NCI-H226 (cell line): ENCODE measurements around the gene TRIM47.
A peak's percentile ranks its signal among the peaks of the same experiment; 100 is the strongest.
"Not testable (repeated sequence)": the region's sequence is repeated elsewhere in the genome, so short reads cannot be mapped to it uniquely, and the experiment has no call there.

Experiments used
- DNase-seq: peaks from one replicate; pipeline ENCODE4 v3.0.0-alpha.2; 2015

Gene TRIM47

GRCh38 chr17:75891022-75891604, 12.7 kb upstream of the TRIM47 start:
- no peak for DNase-seq

DNA sequence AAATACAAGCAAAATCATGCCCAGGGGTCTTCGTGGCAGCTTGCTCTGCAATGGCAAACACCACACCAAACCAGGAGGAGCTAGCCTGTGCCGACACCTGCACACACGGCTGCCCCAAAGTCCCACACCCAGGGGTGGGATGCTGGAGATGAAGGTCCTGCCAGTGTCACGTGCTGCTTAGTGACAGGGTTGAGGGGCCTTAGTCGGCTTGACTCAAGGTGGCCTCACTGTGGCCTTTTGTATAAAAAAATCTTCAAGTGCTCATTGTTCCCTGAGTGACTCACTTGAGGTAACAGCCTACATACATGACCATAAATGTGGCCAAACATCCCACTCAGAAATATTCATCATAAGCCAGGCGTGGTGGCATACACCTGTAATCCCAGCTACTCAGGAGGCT, 11.1 kb upstream of the TRIM47 start:
- DNase-seq = no peak

- no peak for DNase-seq
Observed at GRCh38 chr17:75888484-75888883, 10.1 kb upstream of the TRIM47 start.

- not testable (repeated sequence) for DNase-seq
Observed at GRCh38 chr17:75885860-75886259, 7.5 kb upstream of the TRIM47 start.

- no peak for DNase-seq
Observed at GRCh38 chr17:75885431-75885830, 7.0 kb upstream of the TRIM47 start.

DNA sequence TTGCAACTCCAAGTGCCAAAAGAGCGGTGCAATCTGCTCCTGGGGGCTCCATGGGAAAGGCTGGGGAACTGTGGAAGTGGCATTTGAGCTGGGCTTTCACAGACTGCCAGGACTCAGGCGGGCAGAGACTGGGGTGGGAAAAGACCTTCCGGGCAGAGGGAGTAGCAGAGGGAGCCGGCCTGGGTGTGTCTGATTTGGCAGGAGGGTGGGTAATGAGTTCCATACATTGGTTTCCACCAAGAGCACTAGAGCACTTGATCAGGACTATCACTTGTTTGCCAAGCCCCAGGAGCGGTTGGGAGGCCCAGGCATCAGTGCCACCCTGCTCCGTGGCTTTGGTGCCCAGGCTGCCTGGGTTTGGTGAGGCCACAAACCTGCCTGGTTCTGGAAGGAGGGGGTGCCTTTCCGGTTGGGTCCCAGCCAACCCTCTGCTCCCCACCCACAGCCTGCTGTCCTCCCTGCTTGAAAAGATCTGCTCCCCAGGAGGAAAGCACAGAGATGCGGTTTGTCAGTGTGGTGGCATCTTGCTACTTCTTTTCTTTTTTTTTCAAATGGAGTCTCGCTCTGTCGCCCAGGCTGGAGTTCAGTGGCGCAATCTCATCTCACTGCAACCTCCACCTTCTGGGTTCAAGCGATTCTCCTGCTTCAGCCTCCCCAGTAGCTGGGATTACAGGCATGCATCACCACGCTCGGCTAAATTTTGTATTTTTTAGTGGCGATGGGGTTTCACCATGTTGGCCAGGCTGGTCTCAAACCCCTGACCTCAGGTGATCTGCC, 3.5 kb upstream of the TRIM47 start:
- no peak for DNase-seq

GRCh38 chr17:75880266-75880665, 1.9 kb upstream of the TRIM47 start:
- no peak for DNase-seq

DNA sequence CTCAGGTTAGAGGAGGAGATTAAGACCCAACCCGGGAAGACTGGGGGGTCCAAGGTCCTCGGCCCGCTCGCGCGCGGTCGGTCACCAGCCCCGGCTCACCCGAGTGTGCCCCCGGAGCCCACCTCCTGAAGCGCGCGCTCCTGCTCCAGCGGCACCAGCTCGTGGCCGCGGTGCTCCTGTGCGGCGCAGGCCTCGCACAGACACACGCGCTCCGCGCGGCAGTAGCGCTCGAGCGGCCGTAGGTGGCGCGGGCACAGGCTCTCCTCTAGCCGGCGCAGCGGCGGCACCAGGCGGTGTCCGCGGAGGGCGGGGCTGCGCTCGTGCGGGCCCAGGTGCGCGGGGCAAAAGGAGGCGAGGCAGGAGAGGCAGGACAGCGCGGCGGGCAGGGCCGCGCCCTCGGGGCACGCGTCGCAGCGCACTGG, 618 bp downstream of the TRIM47 start:
- peak; percentile 71 for DNase-seq

- DNase-seq = peak; percentile 97
Observed at GRCh38 chr17:75876938-75877751, 1.2 kb downstream of the TRIM47 start.

DNA sequence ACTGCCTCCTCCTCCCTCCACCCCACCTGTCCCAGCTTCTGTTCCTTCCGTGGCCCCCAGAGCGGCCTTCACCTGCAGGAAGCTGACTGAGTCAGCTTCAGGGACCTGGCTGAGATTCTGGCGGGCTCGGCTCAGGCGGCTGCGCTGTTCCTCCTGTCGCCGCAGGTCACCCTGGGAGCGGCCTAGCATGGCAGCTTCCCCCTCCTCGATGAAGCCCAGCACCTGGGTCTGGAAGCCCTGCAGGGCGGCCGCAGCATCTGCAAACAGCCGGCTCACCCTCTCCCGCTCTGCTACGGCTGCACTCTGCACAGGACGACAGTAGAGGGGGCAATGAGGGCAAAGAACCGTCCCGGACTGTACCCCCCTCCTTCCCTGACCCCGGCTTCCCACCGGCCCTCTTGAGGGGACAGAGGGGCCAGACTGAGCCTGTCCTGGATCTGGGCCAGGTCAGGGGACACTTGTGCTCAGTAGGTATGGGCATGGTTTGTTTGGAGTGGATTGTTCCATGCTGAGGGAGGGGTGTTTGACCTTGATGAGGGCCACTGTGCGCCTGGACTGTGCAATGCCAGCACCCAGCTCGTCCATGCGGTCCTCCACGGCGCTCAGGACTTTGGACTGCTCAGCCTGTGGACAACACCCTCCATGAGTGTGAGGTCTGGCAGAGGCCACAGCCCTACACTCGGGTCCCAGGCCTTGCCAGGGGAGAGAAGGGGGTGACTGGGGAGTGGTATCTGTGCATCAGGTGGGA, 2.0 kb downstream of the TRIM47 start:
- no peak for DNase-seq

GRCh38 chr17:75875940-75876189, 2.5 kb downstream of the TRIM47 start:
- peak; percentile 68 for DNase-seq

- no peak for DNase-seq
Observed at GRCh38 chr17:75875182-75875939, 3.0 kb downstream of the TRIM47 start.

DNA sequence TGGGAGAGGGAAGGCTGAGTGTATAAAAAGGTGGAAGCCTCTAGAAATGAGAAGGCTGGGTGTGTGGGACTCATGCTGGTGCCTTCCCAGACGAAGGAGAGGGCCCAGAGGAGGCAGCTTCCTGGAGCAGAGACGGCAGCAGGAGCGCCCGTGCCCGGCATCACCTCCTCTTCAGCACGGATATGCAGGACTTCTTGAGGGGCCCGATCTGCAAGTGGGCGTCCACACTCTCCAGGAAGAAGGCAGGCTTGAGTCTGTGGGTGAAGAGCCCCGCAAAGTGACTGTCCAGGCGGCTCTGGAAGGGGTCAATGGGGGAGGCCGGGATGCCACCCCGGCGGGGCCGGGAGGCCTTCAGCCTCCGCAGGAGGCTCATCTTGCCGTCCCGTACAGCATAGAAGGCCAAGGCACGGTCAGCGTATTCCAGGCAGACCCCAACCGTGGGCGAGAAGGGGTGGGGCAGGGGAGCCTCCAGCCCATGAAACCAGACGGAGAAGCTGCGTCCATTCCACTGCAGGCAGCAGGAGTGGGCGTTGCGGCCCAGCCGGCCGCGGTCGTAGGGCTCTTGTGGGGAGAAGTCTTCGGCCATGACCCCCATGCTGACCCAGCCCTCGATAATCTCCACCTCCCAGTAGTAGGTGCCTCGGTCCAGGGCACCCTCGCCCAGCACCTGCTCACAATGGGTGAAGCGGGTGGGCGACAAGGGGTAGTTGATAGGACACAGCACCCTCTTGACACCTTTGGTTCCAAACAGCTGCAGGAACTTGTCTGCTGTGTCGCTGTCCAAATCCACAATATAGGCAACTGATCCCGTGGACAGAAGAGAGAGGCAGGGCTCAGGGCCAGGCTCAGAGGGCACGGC, 3.8 kb downstream of the TRIM47 start:
- peak; percentile 1 for DNase-seq

GRCh38 chr17:75873587-75874322, 4.6 kb downstream of the TRIM47 start:
- no peak for DNase-seq

DNA sequence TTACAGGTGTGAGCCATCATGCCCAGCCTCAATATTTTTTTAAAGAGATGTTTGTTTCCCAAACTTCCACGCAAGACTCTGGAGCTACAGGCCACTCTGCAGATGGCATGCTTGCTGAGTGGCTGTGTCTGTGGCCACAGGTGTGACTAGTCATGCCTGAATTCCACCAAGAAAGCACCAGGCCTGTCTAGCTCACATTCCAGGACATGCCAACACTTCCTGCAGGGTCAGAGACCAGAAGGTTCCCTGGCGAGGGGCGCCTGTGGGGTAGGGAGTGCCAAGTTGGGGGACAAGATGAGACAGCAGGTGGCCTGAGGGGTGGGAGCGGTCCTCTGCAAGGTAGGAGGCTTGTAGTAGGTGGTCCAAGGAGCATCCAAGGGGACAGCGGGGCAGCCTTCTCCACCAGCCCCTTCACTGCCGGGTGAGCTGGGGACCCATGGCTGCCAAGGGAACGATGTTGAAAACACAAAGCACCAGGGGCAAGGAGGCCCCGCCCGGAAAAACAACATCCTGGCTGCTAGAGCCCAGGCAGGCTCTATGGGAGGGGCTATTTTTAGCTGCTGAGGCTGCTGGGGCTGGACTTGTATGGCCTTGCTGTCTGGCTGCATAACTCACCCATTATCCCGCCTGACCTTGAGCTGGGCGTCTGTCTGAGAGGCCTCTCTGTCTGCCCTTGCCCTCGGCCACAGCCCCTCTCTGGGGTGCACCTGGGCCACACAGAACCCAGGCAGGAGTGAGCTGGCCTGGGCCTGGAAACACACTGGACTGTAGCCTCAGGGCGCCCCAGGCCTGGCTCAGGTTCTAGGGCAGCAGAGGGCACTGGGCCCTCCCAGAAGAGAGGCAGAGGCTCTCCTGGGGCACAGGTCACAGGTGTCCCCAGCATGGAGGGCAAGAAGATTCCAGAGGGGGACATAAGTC, 5.7 kb downstream of the TRIM47 start:
- peak; percentile 79 for DNase-seq

- not testable (repeated sequence) for DNase-seq
Observed at GRCh38 chr17:75870228-75870627, 8.2 kb downstream of the TRIM47 start.

DNA sequence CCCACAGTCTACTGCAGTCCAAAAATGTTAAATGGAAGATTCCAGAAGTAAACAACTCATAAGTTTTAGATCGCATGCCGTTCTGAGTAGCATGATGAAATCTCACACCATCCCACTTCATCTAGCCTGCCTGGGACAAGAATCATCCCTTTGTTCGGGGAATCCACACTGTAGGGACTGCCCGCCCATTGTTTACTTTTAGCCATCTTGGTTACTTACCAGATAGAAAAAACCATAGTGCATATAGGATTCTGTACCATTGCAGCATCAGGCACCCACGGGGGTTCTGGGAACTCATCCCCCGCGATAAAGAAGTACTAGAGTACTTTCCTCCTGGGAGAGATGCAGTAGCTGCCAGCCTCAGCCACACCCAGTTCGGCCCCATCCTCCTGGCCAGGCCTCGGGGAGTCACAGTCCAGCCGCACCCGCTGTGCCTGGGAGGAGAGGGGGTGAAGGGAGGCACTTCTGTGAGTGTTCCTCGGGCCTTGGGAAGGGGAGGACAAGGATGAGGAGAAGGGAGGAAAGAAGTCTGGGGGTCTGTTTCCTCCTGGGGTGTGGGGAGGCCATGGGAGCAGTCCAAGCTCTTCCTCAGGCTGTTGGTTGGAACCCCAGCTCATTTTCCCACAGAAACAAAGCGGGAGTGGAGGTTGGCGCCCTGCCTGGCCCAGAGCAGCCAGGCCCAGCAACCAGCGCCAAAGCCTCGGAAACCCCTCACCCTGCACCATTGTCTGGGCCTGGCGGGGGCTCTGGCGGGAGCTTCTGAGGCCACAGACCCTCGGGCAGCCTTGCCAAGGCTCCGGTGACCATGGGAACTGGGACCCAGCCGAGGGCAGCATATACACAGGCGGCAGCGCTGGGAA, 8.9 kb downstream of the TRIM47 start:
- DNase-seq = no peak

- DNase-seq = not testable (repeated sequence)
Observed at GRCh38 chr17:75868730-75869281, 9.6 kb downstream of the TRIM47 start.
